NCI-H82 treated with DMSO at 0.1 percent for 48 hours (cell line): ENCODE data around the gene RAB40C.

Experiments
- DNase-seq: peaks from one replicate; lab custom pipeline; 2025; ENCODE audit not compliant: unreplicated experiment; lab: John Stamatoyannopoulos, UW

RAB40C gene

GRCh38 chr16:589658-590187, at the start of gene RAB40C:
Gene RAB40C, plus strand, starts transcription at chr16:590066. Its CDS starts 226 bp downstream, at chr16:590292.
- peak; percentile 90 for DNase-seq

- DNase-seq: no peak
These were observed 49.1 kb upstream of the RAB40C start for GRCh38 chr16:540645-541340.

GRCh38 chr16:543301-544164, 46.3 kb upstream of the RAB40C start:
- no peak for DNase-seq

GRCh38 chr16:544517-544916, 45.3 kb upstream of the RAB40C start:
- no peak for DNase-seq

- DNase-seq: no peak
These were observed 42.7 kb upstream of the RAB40C start for GRCh38 chr16:546909-547770.

- DNase-seq: no peak
These were observed 41.3 kb upstream of the RAB40C start for GRCh38 chr16:548586-548985.

GRCh38 chr16:549544-550263, 40.2 kb upstream of the RAB40C start:
- no peak for DNase-seq

GRCh38 chr16:551210-551609, 38.7 kb upstream of the RAB40C start:
- no peak for DNase-seq

- no peak for DNase-seq
These were observed 37.7 kb upstream of the RAB40C start for GRCh38 chr16:552171-552570.

GRCh38 chr16:553601-554296, 36.1 kb upstream of the RAB40C start:
- DNase-seq: no peak

- DNase-seq: no peak
These were observed 35.6 kb upstream of the RAB40C start for GRCh38 chr16:554297-554621.

- no peak for DNase-seq
These were observed 35.1 kb upstream of the RAB40C start for GRCh38 chr16:554640-555365.

- DNase-seq: no peak
These were observed 34.1 kb upstream of the RAB40C start for GRCh38 chr16:555528-556473.

- no peak for DNase-seq
These were observed 33.2 kb upstream of the RAB40C start for GRCh38 chr16:556474-557173.

GRCh38 chr16:557463-558297, 32.2 kb upstream of the RAB40C start:
- no peak for DNase-seq

- no peak for DNase-seq
These were observed 31.4 kb upstream of the RAB40C start for GRCh38 chr16:558298-559020.
